Measurements from ENCODE around the gene AP1S3.

Gene AP1S3

DNA sequence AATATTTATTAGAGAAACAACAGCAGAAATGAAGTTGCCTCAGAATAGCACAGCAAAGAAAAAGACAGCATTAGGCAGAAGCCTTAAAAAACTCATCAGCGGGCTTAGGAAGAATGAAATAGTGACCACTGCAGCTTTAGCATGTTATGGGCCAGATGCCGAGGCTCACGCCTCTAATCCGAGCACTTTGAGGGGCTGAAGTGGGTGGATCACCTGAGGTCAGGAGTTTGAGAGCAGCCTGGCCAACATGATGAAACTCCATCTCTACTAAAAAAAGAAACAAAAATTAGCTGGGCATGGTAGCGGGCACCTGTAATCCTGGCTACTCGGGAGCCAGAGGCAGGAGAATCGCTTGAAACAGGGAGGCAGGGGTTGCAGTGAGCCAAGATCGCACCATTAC is 32.4 kb downstream of the AP1S3 start:
- no peak overlapping the region for H3K4me3 ChIP-seq (ENCODE audit: low read depth, low read length)
- no peak for TF ChIP-seq RBAK (tag by site-specific recombination; IDR thresholded peaks at IDR 0.05)
- no peak for TF ChIP-seq ZNF2 (tag by site-specific recombination; IDR thresholded peaks at IDR 0.05)
- TF ChIP-seq, protein P1, sequence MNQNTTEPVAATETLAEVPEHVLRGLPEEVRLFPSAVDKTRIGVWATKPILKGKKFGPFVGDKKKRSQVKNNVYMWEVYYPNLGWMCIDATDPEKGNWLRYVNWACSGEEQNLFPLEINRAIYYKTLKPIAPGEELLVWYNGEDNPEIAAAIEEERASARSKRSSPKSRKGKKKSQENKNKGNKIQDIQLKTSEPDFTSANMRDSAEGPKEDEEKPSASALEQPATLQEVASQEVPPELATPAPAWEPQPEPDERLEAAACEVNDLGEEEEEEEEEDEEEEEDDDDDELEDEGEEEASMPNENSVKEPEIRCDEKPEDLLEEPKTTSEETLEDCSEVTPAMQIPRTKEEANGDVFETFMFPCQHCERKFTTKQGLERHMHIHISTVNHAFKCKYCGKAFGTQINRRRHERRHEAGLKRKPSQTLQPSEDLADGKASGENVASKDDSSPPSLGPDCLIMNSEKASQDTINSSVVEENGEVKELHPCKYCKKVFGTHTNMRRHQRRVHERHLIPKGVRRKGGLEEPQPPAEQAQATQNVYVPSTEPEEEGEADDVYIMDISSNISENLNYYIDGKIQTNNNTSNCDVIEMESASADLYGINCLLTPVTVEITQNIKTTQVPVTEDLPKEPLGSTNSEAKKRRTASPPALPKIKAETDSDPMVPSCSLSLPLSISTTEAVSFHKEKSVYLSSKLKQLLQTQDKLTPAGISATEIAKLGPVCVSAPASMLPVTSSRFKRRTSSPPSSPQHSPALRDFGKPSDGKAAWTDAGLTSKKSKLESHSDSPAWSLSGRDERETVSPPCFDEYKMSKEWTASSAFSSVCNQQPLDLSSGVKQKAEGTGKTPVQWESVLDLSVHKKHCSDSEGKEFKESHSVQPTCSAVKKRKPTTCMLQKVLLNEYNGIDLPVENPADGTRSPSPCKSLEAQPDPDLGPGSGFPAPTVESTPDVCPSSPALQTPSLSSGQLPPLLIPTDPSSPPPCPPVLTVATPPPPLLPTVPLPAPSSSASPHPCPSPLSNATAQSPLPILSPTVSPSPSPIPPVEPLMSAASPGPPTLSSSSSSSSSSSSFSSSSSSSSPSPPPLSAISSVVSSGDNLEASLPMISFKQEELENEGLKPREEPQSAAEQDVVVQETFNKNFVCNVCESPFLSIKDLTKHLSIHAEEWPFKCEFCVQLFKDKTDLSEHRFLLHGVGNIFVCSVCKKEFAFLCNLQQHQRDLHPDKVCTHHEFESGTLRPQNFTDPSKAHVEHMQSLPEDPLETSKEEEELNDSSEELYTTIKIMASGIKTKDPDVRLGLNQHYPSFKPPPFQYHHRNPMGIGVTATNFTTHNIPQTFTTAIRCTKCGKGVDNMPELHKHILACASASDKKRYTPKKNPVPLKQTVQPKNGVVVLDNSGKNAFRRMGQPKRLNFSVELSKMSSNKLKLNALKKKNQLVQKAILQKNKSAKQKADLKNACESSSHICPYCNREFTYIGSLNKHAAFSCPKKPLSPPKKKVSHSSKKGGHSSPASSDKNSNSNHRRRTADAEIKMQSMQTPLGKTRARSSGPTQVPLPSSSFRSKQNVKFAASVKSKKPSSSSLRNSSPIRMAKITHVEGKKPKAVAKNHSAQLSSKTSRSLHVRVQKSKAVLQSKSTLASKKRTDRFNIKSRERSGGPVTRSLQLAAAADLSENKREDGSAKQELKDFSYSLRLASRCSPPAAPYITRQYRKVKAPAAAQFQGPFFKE (tag by site-specific recombination; IDR thresholded peaks at IDR 0.05; ENCODE audit: borderline replicate concordance), result no peak
- TF ChIP-seq, protein P2, sequence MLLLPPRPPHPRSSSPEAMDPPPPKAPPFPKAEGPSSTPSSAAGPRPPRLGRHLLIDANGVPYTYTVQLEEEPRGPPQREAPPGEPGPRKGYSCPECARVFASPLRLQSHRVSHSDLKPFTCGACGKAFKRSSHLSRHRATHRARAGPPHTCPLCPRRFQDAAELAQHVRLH (tag by site-specific recombination; IDR thresholded peaks at IDR 0.05), result no peak
- no peaks in the 10 kb centered on the region; a peak in 1 of 3 replicates for H3K36me3 ChIP-seq (ENCODE audit: control insufficient read depth in 2 of 2, insufficient read depth in 1 of 2, low read length in 2 of 2)
- H3K9me3 ChIP-seq (ENCODE audit: control insufficient read depth, insufficient read depth, low read depth, low read length), result no peaks in the 10 kb centered on the region
- POLR2A ChIA-PET, result no interaction called here
- H3K4me1 ChIP-seq (ENCODE audit: control insufficient read depth, insufficient read depth, low read length), result no peaks in the 10 kb centered on the region
- CTCF ChIA-PET, result no interaction called here
- H3K27ac ChIP-seq (ENCODE audit: extremely low read depth, low read depth, low read length), result no peak overlapping the region

DNA sequence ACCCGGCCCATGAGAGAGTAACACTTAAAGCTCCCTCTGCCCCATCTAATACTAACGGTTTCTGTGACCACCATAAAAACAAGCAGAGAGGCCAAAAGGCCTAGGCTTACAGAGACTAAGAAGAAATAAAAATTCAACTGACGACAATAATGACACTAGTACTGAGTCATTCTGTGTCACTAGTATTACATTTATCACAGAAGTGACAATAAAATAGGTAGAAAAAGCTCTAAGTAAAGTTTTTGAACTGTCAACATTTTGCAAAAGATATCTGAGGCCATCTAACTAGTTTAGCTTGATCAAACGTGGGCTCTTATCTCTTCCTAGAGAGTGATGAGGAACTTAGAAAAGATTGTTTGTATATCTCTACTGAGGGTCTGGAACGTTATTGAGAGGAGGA is 35.6 kb downstream of the AP1S3 start:
- TF ChIP-seq, protein P3, sequence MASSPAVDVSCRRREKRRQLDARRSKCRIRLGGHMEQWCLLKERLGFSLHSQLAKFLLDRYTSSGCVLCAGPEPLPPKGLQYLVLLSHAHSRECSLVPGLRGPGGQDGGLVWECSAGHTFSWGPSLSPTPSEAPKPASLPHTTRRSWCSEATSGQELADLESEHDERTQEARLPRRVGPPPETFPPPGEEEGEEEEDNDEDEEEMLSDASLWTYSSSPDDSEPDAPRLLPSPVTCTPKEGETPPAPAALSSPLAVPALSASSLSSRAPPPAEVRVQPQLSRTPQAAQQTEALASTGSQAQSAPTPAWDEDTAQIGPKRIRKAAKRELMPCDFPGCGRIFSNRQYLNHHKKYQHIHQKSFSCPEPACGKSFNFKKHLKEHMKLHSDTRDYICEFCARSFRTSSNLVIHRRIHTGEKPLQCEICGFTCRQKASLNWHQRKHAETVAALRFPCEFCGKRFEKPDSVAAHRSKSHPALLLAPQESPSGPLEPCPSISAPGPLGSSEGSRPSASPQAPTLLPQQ (tag by site-specific recombination; IDR thresholded peaks at IDR 0.05), result no peak
- TF ChIP-seq ZNF843 (tag by site-specific recombination; IDR thresholded peaks at IDR 0.05), result no peak
- TF ChIP-seq, protein P4, sequence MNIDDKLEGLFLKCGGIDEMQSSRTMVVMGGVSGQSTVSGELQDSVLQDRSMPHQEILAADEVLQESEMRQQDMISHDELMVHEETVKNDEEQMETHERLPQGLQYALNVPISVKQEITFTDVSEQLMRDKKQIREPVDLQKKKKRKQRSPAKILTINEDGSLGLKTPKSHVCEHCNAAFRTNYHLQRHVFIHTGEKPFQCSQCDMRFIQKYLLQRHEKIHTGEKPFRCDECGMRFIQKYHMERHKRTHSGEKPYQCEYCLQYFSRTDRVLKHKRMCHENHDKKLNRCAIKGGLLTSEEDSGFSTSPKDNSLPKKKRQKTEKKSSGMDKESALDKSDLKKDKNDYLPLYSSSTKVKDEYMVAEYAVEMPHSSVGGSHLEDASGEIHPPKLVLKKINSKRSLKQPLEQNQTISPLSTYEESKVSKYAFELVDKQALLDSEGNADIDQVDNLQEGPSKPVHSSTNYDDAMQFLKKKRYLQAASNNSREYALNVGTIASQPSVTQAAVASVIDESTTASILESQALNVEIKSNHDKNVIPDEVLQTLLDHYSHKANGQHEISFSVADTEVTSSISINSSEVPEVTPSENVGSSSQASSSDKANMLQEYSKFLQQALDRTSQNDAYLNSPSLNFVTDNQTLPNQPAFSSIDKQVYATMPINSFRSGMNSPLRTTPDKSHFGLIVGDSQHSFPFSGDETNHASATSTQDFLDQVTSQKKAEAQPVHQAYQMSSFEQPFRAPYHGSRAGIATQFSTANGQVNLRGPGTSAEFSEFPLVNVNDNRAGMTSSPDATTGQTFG (tag by site-specific recombination; IDR thresholded peaks at IDR 0.05; ENCODE audit: borderline replicate concordance), result no peak
- TF ChIP-seq, protein P5, sequence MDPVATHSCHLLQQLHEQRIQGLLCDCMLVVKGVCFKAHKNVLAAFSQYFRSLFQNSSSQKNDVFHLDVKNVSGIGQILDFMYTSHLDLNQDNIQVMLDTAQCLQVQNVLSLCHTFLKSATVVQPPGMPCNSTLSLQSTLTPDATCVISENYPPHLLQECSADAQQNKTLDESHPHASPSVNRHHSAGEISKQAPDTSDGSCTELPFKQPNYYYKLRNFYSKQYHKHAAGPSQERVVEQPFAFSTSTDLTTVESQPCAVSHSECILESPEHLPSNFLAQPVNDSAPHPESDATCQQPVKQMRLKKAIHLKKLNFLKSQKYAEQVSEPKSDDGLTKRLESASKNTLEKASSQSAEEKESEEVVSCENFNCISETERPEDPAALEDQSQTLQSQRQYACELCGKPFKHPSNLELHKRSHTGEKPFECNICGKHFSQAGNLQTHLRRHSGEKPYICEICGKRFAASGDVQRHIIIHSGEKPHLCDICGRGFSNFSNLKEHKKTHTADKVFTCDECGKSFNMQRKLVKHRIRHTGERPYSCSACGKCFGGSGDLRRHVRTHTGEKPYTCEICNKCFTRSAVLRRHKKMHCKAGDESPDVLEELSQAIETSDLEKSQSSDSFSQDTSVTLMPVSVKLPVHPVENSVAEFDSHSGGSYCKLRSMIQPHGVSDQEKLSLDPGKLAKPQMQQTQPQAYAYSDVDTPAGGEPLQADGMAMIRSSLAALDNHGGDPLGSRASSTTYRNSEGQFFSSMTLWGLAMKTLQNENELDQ (tag by site-specific recombination; IDR thresholded peaks at IDR 0.05; ENCODE audit: low read depth), result no peak
- no peak for TF ChIP-seq ZNF112 (tag by site-specific recombination; IDR thresholded peaks at IDR 0.05)
- no peak for TF ChIP-seq FEZF1 (tag by site-specific recombination; IDR thresholded peaks at IDR 0.05)
- TF ChIP-seq GLIS1 (tag by site-specific recombination; IDR thresholded peaks at IDR 0.05), result no peak
- TF ChIP-seq, protein P6, sequence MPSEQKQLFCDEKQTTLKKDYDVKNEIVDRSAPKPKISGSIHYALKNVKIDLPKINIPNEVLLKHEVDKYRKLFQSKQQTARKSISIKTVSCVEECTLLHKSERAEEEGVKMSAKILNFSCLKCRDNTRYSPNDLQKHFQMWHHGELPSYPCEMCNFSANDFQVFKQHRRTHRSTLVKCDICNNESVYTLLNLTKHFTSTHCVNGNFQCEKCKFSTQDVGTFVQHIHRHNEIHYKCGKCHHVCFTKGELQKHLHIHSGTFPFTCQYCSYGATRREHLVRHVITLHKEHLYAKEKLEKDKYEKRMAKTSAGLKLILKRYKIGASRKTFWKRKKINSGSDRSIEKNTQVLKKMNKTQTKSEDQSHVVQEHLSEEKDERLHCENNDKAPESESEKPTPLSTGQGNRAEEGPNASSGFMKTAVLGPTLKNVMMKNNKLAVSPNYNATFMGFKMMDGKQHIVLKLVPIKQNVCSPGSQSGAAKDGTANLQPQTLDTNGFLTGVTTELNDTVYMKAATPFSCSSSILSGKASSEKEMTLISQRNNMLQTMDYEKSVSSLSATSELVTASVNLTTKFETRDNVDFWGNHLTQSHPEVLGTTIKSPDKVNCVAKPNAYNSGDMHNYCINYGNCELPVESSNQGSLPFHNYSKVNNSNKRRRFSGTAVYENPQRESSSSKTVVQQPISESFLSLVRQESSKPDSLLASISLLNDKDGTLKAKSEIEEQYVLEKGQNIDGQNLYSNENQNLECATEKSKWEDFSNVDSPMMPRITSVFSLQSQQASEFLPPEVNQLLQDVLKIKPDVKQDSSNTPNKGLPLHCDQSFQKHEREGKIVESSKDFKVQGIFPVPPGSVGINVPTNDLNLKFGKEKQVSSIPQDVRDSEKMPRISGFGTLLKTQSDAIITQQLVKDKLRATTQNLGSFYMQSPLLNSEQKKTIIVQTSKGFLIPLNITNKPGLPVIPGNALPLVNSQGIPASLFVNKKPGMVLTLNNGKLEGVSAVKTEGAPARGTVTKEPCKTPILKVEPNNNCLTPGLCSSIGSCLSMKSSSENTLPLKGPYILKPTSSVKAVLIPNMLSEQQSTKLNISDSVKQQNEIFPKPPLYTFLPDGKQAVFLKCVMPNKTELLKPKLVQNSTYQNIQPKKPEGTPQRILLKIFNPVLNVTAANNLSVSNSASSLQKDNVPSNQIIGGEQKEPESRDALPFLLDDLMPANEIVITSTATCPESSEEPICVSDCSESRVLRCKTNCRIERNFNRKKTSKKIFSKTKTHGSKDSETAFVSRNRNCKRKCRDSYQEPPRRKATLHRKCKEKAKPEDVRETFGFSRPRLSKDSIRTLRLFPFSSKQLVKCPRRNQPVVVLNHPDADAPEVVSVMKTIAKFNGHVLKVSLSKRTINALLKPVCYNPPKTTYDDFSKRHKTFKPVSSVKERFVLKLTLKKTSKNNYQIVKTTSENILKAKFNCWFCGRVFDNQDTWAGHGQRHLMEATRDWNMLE (tag by site-specific recombination; conservative IDR thresholded peaks at IDR 0.05; ENCODE audit: low read depth), result no peak
- no peak for TF ChIP-seq HOXC10 (CRISPR knock-in tag; IDR thresholded peaks at IDR 0.05)
- no peak for TF ChIP-seq ZNF629 (tag by site-specific recombination; IDR thresholded peaks at IDR 0.05)
- TF ChIP-seq ZNF529 (tag by site-specific recombination; IDR thresholded peaks at IDR 0.05; ENCODE audit: insufficient replicate concordance), result no peak
- TF ChIP-seq ZSCAN23 (tag by site-specific recombination; IDR thresholded peaks at IDR 0.05), result no peak
- H3K27ac ChIP-seq (ENCODE audit: extremely low read depth, low read depth, low read length), result no peak overlapping the region
- H3K9me3 ChIP-seq (ENCODE audit: control insufficient read depth, insufficient read depth, low read depth, low read length), result no peaks in the 10 kb centered on the region
- ChIA-PET POLR2A (interaction anchor here (1.0 kb wide), 1 partner anchor 162 kb away, joined by 3 read pairs; no protein-coding TSS in a partner anchor), CTCF (interaction anchor here (0.5 to 1.1 kb wide), 6 partner anchors 38 to 1112 kb away, joined by 3 to 4 read pairs (median 3); no protein-coding TSS in a partner anchor)
- no peak overlapping the region for H3K4me3 ChIP-seq (ENCODE audit: low read depth, low read length)
- H3K36me3 ChIP-seq (ENCODE audit: control insufficient read depth in 2 of 2, insufficient read depth in 1 of 2, low read length in 2 of 2), result no peaks in the 10 kb centered on the region; a peak in 1 of 3 replicates
- H3K4me1 ChIP-seq (ENCODE audit: control insufficient read depth, insufficient read depth, low read length), result no peaks in the 10 kb centered on the region

Data from HEK293 (cell line).